Rectal smooth muscle tissue (tissue), 1 donor: Measurements from ENCODE around the gene C10orf90.
"Not testable (repeated sequence)": the region's sequence is repeated elsewhere in the genome, so short reads cannot be mapped to it uniquely, and the experiment has no call there.

Experiments used
- H3K27ac ChIP-seq: one replicate; pipeline ENCODE4 v1.7.0; 2013; ENCODE audit warnings: low read depth, low read length, inconsistent platforms
- H3K27me3 ChIP-seq: one replicate; pipeline ENCODE4 v1.7.0; 2013; ENCODE audit warnings: low read length; ENCODE audit not compliant: control insufficient read depth, insufficient read depth
- H3K36me3 ChIP-seq: one replicate; pipeline ENCODE4 v1.7.0; 2013; ENCODE audit warnings: low read length; ENCODE audit not compliant: control insufficient read depth, insufficient read depth
- H3K4me1 ChIP-seq: one replicate; pipeline ENCODE4 v1.7.0; 2013; ENCODE audit warnings: low read length; ENCODE audit not compliant: control insufficient read depth, insufficient read depth
- H3K4me3 ChIP-seq: one replicate; pipeline ENCODE4 v1.7.0; 2013; ENCODE audit warnings: low read length
- H3K9ac ChIP-seq: one replicate; pipeline ENCODE4 v1.7.0; 2013; ENCODE audit warnings: low read length

C10orf90 gene

GRCh38 chr10:126569513-126570244 is 100.8 kb downstream of the C10orf90 start:
- Histone ChIP-seq H3K4me1 (no peaks in the 10 kb centered on the region), H3K27me3 (no peaks in the 10 kb centered on the region), H3K36me3 (no peaks in the 10 kb centered on the region), H3K9ac (no peak overlapping the region), H3K27ac (no peak overlapping the region), H3K4me3 (no peak overlapping the region)

- Histone ChIP-seq H3K4me1 (no peaks in the 10 kb centered on the region), H3K27me3 (no peaks in the 10 kb centered on the region), H3K36me3 (no peaks in the 10 kb centered on the region), H3K27ac (no peak overlapping the region), H3K9ac (no peak overlapping the region), H3K4me3 (no peak overlapping the region)
These were observed 101.6 kb downstream of the C10orf90 start for GRCh38 chr10:126568809-126569385.

GRCh38 chr10:126565871-126566270 is 104.6 kb downstream of the C10orf90 start:
- no peak overlapping the region for H3K9ac ChIP-seq
- H3K36me3 ChIP-seq = no peaks in the 10 kb centered on the region
- no peak overlapping the region for H3K27ac ChIP-seq
- no peaks in the 10 kb centered on the region for H3K27me3 ChIP-seq
- no peaks in the 10 kb centered on the region for H3K4me1 ChIP-seq
- no peak overlapping the region for H3K4me3 ChIP-seq

DNA sequence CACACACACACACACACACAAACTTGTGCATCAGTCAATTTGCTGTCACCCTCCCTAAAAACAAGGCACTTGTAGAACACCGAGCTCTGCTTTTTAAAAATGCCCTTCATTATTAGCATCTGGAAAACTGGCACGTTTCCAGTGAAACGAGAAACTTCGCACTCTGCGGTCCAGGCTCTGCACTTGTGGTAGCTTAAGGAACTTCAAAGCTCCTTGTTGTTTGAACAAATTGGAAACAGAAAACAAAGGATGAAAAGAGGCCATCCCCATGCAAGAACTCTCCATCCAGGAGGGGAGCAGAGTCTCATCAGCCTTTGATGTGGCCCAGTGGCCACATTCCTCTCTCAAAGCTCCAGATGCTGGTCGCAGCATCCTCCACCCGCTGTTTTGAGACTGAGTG is 105.1 kb downstream of the C10orf90 start:
- Histone ChIP-seq H3K9ac (no peak overlapping the region), H3K4me3 (no peak overlapping the region), H3K27me3 (no peaks in the 10 kb centered on the region), H3K4me1 (no peaks in the 10 kb centered on the region), H3K36me3 (no peaks in the 10 kb centered on the region), H3K27ac (no peak overlapping the region)

DNA sequence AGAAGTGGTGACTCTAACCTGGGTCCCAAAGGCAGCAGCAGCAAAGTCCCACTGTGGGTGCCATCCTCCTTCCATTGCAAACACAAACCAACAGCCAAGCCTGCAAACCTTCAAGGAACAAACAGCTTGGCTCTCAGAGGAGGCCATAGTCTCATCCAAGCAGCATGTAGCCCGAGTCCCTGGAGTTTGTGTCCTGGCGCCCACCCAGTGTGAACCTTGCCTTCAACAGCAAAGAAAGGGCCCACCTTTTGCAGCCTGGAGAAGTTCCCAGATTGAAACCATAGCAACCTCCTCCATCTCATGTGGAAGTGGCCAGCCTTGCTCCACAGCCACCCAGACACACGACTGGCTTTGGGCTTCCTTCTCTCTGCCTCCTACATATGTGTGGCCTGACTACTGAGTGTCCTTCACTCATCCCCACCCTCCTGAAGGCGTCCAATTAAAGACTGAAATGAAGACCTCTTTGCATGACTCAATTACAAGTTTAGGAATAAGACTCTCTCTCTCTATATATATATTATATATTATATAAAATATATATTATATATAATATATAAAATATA is 106.1 kb downstream of the C10orf90 start:
- H3K27ac ChIP-seq = no peak overlapping the region
- no peaks in the 10 kb centered on the region for H3K27me3 ChIP-seq
- no peaks in the 10 kb centered on the region for H3K4me1 ChIP-seq
- no peak overlapping the region for H3K9ac ChIP-seq
- no peak overlapping the region for H3K4me3 ChIP-seq
- no peaks in the 10 kb centered on the region for H3K36me3 ChIP-seq

DNA sequence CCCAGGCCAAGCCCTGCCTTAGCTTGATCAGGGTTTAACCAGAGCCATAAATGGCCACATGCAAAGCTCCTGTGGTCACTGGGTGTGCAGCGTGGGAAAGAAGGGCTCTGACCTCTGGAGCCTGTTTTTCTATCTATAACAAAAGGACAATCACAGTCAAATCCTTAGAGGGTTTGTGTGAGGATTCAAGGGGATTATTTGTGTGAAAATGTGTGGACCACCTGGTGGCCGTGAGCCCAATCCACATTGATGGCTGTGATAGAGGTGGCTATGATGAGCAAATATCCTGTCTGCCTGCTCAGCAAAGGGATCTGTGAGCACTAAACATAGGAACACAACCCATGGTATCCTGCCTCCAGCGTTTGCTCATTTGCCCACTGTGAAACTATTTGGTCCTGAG is 107.1 kb downstream of the C10orf90 start:
- Histone ChIP-seq H3K27ac (no peak overlapping the region), H3K27me3 (no peaks in the 10 kb centered on the region), H3K36me3 (no peaks in the 10 kb centered on the region), H3K9ac (no peak overlapping the region), H3K4me3 (no peak overlapping the region), H3K4me1 (no peaks in the 10 kb centered on the region)

GRCh38 chr10:126561921-126562680 is 108.4 kb downstream of the C10orf90 start:
- H3K27ac ChIP-seq = no peak overlapping the region
- no peak overlapping the region for H3K9ac ChIP-seq
- H3K4me3 ChIP-seq = no peak overlapping the region
- H3K27me3 ChIP-seq = no peaks in the 10 kb centered on the region
- H3K36me3 ChIP-seq = no peaks in the 10 kb centered on the region
- H3K4me1 ChIP-seq = no peaks in the 10 kb centered on the region

- H3K9ac ChIP-seq = no peak overlapping the region
- H3K4me3 ChIP-seq = no peak overlapping the region
- no peak overlapping the region for H3K27ac ChIP-seq
- no peaks in the 10 kb centered on the region for H3K4me1 ChIP-seq
- H3K27me3 ChIP-seq = no peaks in the 10 kb centered on the region
- no peaks in the 10 kb centered on the region for H3K36me3 ChIP-seq
These were observed 109.1 kb downstream of the C10orf90 start for GRCh38 chr10:126561294-126561920.

DNA sequence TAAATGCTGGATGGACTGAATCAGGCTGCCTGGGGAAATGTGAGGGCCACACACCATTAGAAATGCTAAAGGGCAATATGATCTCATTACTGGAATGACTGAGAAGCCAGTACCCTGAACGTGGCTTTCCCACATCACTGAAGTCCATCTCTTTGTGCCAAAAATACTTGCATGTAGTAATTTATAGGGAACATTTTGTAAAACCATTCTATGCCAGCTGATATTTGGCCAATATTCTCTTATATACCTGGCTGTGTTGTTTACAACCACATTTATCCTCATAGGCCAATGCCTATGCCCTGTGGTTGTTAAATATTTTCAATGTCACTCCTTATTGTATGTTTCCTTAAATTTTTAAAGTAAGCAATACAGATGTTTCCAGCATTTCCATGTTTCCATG is 111.6 kb downstream of the C10orf90 start:
- H3K4me1 ChIP-seq = no peaks in the 10 kb centered on the region
- no peaks in the 10 kb centered on the region for H3K27me3 ChIP-seq
- H3K9ac ChIP-seq = no peak overlapping the region
- no peak overlapping the region for H3K4me3 ChIP-seq
- no peak overlapping the region for H3K27ac ChIP-seq
- no peaks in the 10 kb centered on the region for H3K36me3 ChIP-seq

GRCh38 chr10:126551202-126551601 is 119.3 kb downstream of the C10orf90 start:
- H3K4me3 ChIP-seq = no peak overlapping the region
- H3K4me1 ChIP-seq = no peaks in the 10 kb centered on the region
- H3K27ac ChIP-seq = no peak overlapping the region
- no peaks in the 10 kb centered on the region for H3K36me3 ChIP-seq
- H3K9ac ChIP-seq = no peak overlapping the region
- no peaks in the 10 kb centered on the region for H3K27me3 ChIP-seq

DNA sequence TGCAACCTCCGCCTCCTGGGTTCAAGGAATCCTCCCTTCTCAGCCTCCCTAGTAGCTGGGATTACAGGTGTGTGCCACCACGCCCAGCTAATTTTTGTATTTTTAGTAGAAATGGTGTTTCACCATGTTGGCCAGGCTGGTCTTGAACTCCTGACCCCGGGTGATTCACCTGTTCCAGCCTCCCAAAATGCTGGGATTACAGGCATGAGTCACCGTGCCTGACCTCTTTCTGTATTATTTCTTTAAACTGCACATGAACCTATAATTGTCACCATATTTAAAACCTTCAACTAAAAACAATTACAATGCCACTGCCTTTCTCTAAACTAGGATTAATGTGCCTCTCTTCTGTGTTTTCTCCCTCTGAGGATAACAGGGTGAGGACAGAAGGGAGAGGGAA is 119.9 kb downstream of the C10orf90 start:
- H3K27me3 ChIP-seq, H3K4me1 ChIP-seq, H3K4me3 ChIP-seq, H3K36me3 ChIP-seq, H3K27ac ChIP-seq, H3K9ac ChIP-seq: not testable (repeated sequence)

GRCh38 chr10:126549344-126549743 is 121.1 kb downstream of the C10orf90 start:
- no peak overlapping the region for H3K4me3 ChIP-seq
- no peaks in the 10 kb centered on the region for H3K4me1 ChIP-seq
- H3K9ac ChIP-seq = no peak overlapping the region
- no peak overlapping the region for H3K27ac ChIP-seq
- H3K27me3 ChIP-seq = no peaks in the 10 kb centered on the region
- no peaks in the 10 kb centered on the region for H3K36me3 ChIP-seq
